Body of pancreas (tissue), 4 donors: Measurements from ENCODE around the gene TAMALIN. TPM values are rescaled to one million over a fixed set of nuclear protein-coding genes. Genes with fewer than 3 reads are reported as not detected.

Experiments used
- ATAC-seq: fragments of 150-250 bp; one replicate; pipeline ENCODE4 v1.9.1; 2016
- DNase-seq, 4 donors: peaks; one replicate each; pipeline ENCODE4 v3.0.0-alpha.2; 2019
- H3K27ac ChIP-seq, 4 donors: fragments of 200-600 bp; sonication (generic); 1 replicate in 3 of 4; 2 replicates in 1 of 4; pipeline versions ENCODE4 v1.5.1 to v1.6.1; 2016 to 2019; ENCODE audit warnings: mild to moderate bottlenecking in 1 of 4, mixed read lengths in 1 of 4, moderate library complexity in 1 of 4
- H3K27me3 ChIP-seq, 2 donors: fragments of 200-600 bp; sonication (generic); one replicate each; pipeline ENCODE4 v1.6.0; 2016; ENCODE audit warnings: mild to moderate bottlenecking in 1 of 2
- H3K36me3 ChIP-seq, 2 donors: fragments of 200-600 bp; sonication (generic); replicated peaks in 1 of 2; 2 replicates each; pipeline ENCODE4 v1.5.1; 2016; ENCODE audit warnings: low read depth in 2 of 2; ENCODE audit not compliant: insufficient read depth in 1 of 2
- H3K4me1 ChIP-seq: fragments of 200-600 bp; sonication (generic); one replicate; pipeline ENCODE4 v1.6.0; 2016
- H3K4me3 ChIP-seq, 2 donors: fragments of 200-600 bp; sonication (generic); 1 replicate in 1 of 2; 2 replicates in 1 of 2; pipeline ENCODE4 v1.5.1; 2016 to 2019
- H3K9me3 ChIP-seq, 3 donors: fragments of 200-600 bp; sonication (generic); 1 replicate in 2 of 3; 2 replicates in 1 of 3; pipeline ENCODE4 v1.5.1; 2016
- CTCF ChIP-seq, 7 experiments: fragments of 450-650 bp in 4 of 7; fragments of 200-600 bp in 3 of 7; sonication (generic) in 3 of 7; IDR thresholded peaks; one replicate each; pipeline ENCODE4 v1.5.1; 2016 to 2019; ENCODE audit warnings: antibody characterized with exemption in 7 of 7
- POLR2A ChIP-seq, 3 donors: fragments of 450-650 bp; IDR thresholded peaks; one replicate each; pipeline ENCODE4 v1.6.1; 2016; ENCODE audit warnings: antibody characterized with exemption in 3 of 3, mild to moderate bottlenecking in 2 of 3
- WGBS, 2 donors: methylation state at CpG; one replicate each; pipeline ENCODE4 v1.1.5; 2017; 5-methylcytosine and 5-hydroxymethylcytosine counted together
- intact Hi-C: fragments of 100-400 bp; cut with DNase I; formaldehyde crosslinking; loops from one replicate; pipeline ENCODE4 v1.15.1; 2023
- total RNA-seq, 2 donors: library from RNA; depleted of rRNA; stranded (reverse); fragments of >200 nt; gene quantifications; one replicate each; pipeline ENCODE4 v1.1.0, GENCODE V29; 2016

TAMALIN gene
- total RNA-seq, 2 donors from 2014 or later = 7.0 to 19.4 TPM

- no peaks in the 10 kb centered on the region for H3K36me3 ChIP-seq
- TF ChIP-seq CTCF (IDR thresholded peaks at IDR 0.05) (no peak), POLR2A (IDR thresholded peaks at IDR 0.05) (no peak)
- DNase-seq (peak; percentile 66 to 84 (median 80)), ATAC-seq (peak; percentile 68)
- no peaks in the 10 kb centered on the region for H3K9me3 ChIP-seq
- intact Hi-C loops = no loop called here
- no peak overlapping the region for H3K4me3 ChIP-seq
- peaks cover 45% of the 10 kb centered on the region for H3K4me1 ChIP-seq
- peak overlapping the region; percentile 82 to 93 (median 86) for H3K27ac ChIP-seq
- 43 to 48% methylated on average over 9 to 19 of the region's 21 CpGs for WGBS, 2 donors
- H3K27me3 ChIP-seq = no peaks in the 10 kb centered on the region
Measured at GRCh38 chr12:52043386-52044212, 36.9 kb downstream of the TAMALIN start.

GRCh38 chr12:52044292-52044983 lies 37.7 kb downstream of the TAMALIN start:
- Histone ChIP-seq H3K9me3 (no peaks in the 10 kb centered on the region), H3K4me3 (no peak overlapping the region), H3K4me1 (peaks cover 48% of the 10 kb centered on the region), H3K36me3 (no peaks in the 10 kb centered on the region), H3K27ac (peak overlapping the region; percentile 82 to 93 (median 86)), H3K27me3 (no peaks in the 10 kb centered on the region)
- DNase-seq (peak; percentile 81 to 92 (median 88)), ATAC-seq (peak; percentile 75)
- intact Hi-C loops = no loop called here
- TF ChIP-seq POLR2A (IDR thresholded peaks at IDR 0.05) (peak; percentile 11 to 46 (median 28)), CTCF (IDR thresholded peaks at IDR 0.05) (no peak)
- 36 to 40% methylated on average over 12 to 18 of the region's 18 CpGs for WGBS, 2 donors

GRCh38 chr12:52045794-52046199 lies 39.1 kb downstream of the TAMALIN start:
- no peak overlapping the region for H3K4me3 ChIP-seq
- H3K36me3 ChIP-seq = no peaks in the 10 kb centered on the region
- H3K27me3 ChIP-seq = no peaks in the 10 kb centered on the region
- ATAC-seq (no peak), DNase-seq (peak in 1 of 4 donors; percentile 52)
- H3K27ac ChIP-seq = peak overlapping the region in 3 of 4 donors; percentile 82 to 93 (median 83)
- intact Hi-C loops = no loop called here
- H3K9me3 ChIP-seq = no peaks in the 10 kb centered on the region
- H3K4me1 ChIP-seq = peaks cover 56% of the 10 kb centered on the region
- TF ChIP-seq CTCF (IDR thresholded peaks at IDR 0.05) (no peak), POLR2A (IDR thresholded peaks at IDR 0.05) (no peak)
- WGBS, 2 donors = 26 to 48% methylated on average over 3 to 4 of the region's 4 CpGs

GRCh38 chr12:52046859-52047258 lies 40.1 kb downstream of the TAMALIN start:
- ATAC-seq (no peak), DNase-seq (no peak)
- Histone ChIP-seq H3K36me3 (no peaks in the 10 kb centered on the region), H3K9me3 (no peaks in the 10 kb centered on the region), H3K27ac (no peak overlapping the region), H3K4me3 (no peak overlapping the region), H3K4me1 (peaks cover 55% of the 10 kb centered on the region), H3K27me3 (no peaks in the 10 kb centered on the region)
- intact Hi-C loops = no loop called here
- 73 to 89% methylated on average over 7 of the region's 7 CpGs for WGBS, 2 donors
- TF ChIP-seq CTCF (IDR thresholded peaks at IDR 0.05) = no peak
- TF ChIP-seq POLR2A (IDR thresholded peaks at IDR 0.05) = no peak
